Uterus (tissue), 2 donors: Measurements from ENCODE around the gene RGS1.

Source experiments
- CTCF ChIP-seq, 4 experiments: fragments of 200-600 bp in 2 of 4; fragments of 450-650 bp in 2 of 4; sonication (generic) in 2 of 4; IDR thresholded peaks; one replicate each; pipeline ENCODE4 v1.5.1; 2016 to 2019; ENCODE audit warnings: antibody characterized with exemption in 4 of 4, mild to moderate bottlenecking in 2 of 4, moderate library complexity in 1 of 4
- POLR2A ChIP-seq, 2 donors: fragments of 450-650 bp; IDR thresholded peaks; one replicate each; pipeline ENCODE4 v1.6.1; 2016; ENCODE audit warnings: antibody characterized with exemption in 2 of 2, mild to moderate bottlenecking in 1 of 2, moderate library complexity in 1 of 2

DNA sequence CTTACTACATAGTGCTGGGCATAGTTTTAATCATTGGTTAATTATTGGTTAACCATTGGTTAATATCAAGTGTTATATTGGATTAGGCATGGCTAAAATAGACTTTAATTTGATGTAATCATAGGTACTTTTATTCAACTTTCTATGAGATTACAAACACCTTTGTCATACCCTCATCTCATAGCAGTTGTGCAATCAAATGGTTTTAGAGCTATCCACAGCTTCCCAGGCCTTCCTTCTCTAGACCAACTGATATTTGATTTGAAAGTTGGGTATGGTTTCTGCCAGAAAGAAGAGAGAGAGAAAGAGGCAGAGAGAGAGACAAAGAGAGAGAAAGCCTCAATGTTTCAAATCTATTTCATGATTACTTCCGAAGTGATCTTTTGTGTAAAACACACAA, 9.6 kb upstream of the RGS1 start:
- no peak for TF ChIP-seq CTCF (IDR thresholded peaks at IDR 0.05)
- TF ChIP-seq POLR2A (IDR thresholded peaks at IDR 0.05) = no peak
